HG03575 (cell line): Measurements from ENCODE around the gene TFIP11.

Experiments
- ATAC-seq: cut with Tn5 transposase; IDR thresholded peaks from one replicate; pipeline ENCODE4 v1.9.1; 2021; ENCODE audit not compliant: unreplicated experiment, insufficient number of reproducible peaks, low FRiP score; ENCODE audit errors: extremely low read depth

Gene TFIP11

DNA sequence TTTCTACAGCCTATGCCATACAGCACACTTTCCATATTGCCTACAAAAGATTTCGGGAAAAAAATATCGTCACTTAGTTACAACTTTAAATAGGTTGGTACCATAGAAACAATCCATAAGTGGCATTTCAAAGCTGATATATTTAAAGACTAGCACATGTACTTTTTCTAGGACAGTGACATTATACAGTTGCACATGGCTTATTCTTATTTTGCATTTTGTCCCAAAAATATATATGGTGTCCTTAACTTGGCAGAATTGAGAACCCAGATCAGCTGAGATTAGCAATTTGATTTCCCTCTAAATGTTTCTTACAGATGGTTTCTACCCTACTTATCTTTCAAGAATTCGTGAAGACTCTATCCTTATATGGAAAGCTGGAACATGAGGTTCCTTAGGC is 3.7 kb upstream of the TFIP11 start:
- no peak for ATAC-seq

DNA sequence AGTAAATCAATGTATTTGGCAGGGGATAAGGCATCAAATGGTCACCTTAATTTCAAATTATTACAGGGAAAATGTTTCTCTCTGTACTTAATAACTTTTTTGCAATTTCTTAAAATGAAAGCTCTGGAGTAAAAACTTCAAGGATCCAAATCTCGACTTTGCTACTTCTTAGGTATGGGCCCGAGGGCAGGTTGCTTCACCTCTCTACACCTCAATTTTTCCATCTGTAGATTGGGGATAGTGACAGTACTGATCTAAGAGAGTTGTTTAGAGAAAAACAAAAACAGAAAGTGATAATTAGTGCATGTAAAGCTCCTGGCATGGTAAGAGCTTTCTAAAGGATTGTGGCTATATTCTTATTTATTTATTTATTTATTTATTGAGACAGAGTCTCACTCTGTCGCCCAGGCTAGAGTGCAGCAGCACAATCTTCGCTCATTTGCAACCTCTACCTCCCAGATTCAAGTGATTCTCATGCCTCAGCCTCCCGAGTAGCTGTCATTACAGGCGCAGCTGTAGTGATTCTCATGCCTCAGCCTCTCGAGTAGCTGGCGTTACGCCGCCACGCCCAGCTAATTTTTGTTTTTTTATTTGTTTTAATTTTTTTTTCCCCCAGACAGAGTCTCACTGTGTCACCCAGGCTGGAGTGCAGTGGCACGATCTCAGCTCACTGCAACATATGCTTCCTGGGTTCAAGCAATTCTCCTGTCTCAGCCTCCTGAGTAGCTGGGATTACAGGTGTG is 2.3 kb upstream of the TFIP11 start:
- no peak for ATAC-seq

DNA sequence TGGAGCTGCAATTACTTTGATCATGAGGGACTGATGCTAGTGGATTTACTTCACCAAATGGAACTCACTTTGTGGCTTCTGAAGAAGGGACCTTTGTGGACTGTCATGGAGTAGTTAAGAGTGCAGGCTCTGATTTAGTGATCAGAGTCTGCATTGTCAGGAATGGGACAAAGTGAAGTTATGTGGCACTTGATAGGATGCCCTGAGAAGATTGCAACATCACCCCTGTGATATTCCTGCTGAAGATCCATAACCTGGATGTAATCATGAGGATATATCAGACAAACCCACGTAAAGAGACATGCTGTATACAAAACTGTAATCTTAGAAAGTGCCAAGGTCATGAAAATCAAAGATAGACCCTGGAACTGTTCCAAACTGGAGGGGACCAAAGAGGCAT is 1.6 kb upstream of the TFIP11 start:
- ATAC-seq: no peak

DNA sequence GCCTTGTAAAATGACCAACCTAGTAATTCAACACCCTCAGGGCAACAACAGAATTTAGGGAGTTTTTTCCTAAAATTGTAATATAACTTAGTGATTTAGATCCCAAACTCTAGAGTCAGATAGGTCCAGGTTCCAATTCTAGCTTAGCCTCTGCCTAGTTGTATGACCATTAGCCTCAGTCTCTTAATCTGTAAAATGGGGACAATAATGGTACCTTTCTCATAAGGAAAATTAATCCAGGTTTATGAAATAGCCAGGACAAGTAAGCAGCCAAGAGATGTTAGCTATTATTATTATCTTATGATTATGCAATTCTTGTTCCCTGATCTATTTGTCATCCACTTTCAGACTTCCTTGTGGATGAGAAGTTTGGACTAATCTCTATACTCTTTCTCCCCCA is 4.1 kb downstream of the TFIP11 start:
- ATAC-seq: no peak

DNA sequence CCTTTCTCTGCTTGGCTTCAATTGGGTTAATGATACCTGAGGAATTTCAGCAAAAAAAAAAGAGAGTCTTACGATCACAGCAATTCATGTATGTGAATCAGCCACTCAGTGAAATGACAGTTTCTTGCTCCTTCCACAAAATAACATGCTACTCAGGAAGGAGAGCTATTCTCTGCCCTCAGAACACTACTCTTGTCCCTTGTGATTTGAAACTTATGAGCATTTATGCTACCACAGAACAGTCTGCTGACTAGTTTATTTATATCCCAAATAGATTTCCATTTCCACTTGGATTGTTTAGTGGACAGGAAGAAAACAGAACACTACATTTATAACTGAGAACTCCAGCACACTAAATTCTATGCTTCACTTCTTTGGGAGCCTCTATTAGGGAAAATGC is 8.5 kb downstream of the TFIP11 start:
- no peak for ATAC-seq

DNA sequence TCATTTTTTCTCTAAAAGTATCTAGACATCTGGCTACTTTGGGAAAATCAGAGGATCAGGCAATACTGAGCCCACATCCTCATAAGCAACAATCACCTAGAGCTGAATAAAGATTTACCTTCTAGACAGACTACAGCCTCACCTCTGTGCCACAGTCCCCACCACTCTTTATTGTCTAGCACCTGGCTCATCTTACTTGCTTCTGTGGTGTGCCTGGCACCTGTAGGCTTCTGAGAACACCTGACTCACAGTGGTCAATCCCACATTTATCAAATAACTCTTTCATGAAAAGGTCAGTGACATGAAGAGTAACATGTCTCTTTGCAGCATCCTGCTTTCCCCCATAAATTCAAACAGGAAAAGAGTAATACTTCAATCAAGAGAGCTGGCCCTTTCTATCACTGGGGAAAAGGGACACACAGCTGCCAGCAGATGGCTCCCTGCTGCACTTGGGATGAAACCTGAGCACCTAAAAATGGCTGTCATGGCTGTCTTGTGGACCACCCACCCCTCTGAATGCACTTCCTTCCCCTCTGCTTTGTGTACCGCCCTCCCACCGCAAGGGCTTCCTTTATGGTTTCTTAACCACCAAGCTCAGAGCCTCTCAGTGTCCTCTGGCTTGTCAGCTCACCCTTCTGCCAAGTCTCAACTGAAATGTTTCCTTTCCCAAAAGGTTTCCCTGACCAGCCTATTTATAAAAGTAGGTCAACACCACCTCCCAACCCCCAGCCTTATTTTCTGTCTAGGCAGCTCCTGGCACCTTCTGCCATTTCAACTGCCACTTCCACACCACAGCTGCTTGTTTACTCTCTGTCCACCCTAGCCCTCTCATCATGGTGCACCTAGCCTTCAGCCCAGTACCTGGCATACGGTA is 9.3 kb downstream of the TFIP11 start:
- no peak for ATAC-seq

DNA sequence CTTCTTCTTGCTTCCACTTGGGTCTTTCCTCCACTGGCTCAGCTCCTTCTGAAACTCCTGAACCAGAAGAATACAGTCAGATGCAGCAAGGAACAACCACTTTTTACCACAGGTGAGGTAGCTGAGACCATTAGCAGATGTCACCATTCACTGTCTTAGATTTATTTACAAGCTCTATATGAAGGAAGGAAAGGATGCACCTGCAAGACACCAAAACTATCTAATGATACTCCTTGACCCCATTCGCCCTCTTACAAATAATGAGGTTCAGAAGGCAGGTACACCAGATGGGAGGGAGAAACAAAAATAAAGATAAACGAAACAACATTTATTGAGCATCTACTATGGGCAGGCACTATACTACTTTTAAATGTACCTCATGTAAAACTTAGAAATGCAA is 10.3 kb downstream of the TFIP11 start:
- ATAC-seq: no peak

DNA sequence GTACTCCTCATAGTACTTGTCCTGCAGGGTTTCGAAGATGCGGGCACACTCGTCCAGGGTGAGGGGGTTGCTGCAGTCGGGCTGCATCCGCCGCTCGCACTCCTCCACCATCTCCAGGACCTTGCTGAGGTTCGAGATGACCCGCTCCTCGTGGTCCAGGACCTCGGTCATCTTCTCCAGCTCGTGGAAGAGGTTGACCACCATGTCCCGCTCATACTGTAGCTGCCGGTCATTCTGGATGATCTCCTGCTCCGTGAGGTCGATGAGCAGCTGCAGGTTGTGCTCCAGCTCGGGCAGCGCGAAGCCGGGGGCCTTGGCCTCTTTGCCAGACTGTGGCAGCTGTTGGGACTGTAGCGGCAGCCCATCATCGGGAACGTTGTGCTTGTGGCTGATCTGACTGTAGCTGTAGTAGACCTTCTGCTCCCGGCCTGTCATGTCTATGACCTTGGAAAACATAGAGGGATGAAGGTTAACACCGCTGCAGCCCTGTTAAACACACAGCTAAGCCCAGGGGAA is 13.0 kb downstream of the TFIP11 start:
- ATAC-seq: no peak

DNA sequence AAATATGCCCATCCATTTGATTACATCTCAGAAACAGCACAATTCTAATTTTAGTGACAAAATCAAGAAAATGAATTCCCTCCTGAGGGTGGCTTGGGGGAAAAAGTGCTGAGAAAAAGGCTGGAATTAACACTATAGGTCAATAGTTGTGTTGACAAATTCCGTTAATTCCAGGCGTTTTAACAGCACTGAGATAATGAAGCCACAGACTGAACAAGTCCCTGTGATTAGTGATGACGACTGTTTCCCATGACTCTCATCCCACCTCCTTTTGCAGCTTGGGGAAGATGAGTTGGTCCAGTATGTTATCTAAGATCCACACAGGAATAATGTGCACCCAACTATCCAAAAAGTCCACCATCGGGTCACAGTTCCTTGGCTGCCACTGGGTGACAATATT is 15.8 kb downstream of the TFIP11 start:
- no peak for ATAC-seq

DNA sequence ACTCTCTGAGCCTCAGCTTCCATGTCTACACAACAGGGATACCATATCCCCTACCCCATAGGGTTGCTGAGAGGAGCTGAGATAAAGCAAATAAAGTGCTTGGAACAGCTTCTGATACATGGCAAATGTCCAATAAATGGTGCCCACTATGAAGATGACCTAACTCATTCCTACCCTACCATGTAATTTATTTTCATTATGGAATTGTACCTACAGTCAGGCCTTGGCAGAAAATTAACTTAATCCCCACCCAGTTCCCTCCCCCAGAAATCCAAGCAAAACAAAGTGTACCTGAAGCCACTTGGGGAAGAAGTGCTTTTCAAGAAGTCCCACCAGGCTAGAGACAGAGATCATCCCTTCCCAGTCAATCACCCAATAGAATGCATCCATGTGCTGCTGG is 17.8 kb downstream of the TFIP11 start:
- ATAC-seq: no peak

DNA sequence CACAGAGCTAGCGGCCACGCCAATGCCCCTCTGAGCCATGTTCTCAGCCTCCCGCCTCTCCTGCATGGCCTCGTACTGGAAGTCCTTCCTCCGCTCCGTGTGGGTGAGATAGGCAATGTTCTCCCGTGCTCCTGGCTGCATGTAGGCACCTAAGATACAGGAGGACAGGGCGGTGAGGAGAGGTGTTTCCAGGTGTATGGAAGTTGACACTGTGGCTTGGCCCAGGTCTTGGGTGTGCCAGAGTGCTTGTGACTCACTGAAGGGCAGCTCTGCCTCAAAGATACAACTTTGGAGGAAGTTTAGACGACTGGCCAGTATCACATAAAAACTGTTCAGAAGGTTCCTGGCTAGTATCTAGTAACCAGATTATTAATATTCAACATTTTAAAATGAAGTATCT is 20.1 kb downstream of the TFIP11 start:
- ATAC-seq: no peak

DNA sequence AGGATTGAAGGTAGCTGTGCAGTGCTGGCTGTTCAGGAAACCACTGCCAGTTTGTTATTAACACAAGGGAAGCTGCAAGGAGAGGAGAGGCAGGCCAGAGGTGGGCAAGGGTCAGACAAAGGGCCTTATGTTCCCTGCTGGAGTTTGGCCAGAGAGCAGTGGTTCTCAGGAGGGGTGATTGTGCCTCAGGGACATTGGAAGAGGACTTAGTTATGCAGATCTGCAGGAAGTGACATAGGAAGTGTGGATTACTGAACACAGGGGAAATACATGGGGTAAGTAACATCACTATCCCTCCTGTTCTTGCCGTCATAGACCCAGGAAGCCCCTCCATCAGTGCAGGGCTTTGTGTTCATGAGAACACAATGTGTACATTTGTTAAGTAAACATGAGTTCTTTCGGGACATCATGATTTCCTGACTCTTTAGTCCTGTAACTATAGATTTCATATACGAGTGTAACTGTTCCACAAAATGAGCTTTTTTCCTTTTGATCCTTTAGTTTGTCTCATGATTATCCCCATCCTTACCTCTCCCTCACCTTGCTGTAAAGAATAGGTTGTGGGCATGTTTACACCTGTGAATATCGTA is 22.7 kb downstream of the TFIP11 start:
- no peak for ATAC-seq

DNA sequence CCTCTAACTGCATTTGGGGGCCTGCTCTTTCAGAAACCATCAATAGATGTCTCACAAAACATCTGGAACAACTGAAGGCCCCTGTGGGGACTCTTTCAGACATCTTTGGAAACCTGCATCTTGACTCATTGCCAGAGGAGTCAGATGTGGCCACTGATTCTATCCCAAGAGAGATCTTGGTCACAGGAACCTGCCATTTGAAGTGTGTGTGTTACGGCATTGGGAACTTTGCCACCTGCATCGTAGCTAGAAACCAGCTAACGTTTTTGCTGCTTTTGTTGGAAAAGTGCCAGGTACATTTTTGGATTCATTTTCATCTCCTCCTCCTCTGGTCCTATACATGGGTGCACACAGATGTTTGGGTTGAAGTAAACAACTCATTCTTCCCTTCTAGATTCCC is 24.3 kb downstream of the TFIP11 start:
- ATAC-seq: no peak

DNA sequence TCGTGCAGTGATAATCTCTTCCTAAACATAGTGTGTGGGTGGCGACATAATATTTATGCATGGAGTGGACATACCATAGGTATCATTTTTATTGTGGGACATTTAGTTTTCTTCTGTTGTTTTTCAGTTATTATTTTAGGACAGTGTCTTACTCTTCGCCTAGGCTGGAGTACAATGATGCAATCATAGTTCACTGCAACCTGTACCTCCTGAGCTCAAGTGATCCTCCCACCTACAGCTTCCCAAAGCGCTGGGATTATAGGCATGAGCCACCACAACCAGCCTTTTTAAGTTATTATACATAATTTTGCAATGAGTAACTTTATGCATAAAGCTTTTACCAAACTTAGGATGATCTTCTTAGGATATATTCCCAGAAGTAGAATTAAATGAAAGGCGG is 25.9 kb downstream of the TFIP11 start:
- ATAC-seq: no peak

DNA sequence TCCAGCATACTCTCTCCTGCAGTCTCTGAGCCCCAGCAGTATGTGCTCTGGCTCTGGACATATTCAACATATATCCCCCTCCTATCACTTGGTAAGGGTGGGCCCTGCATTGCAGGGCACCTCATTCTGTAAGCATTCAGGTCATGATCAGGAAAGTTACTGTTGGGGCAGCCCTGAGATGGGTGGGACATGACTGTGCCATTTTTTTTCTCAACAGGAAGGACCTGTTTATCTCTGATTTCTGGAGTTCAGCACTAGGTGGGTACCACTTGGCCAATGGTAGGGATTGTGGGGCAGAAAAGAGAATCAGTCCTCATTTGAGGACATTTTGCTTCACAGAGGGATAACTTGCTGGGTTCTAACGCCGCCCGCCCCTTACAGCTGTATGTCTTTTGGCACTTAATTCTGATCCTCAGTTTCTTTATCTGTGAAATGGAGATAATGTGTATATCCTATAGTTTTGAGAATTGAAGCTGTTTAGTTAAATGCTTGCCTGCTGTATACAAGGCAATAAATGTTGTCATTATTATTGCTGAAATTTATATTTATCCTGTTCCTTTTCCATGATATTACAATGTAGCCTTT is 26.4 kb downstream of the TFIP11 start:
- no peak for ATAC-seq

DNA sequence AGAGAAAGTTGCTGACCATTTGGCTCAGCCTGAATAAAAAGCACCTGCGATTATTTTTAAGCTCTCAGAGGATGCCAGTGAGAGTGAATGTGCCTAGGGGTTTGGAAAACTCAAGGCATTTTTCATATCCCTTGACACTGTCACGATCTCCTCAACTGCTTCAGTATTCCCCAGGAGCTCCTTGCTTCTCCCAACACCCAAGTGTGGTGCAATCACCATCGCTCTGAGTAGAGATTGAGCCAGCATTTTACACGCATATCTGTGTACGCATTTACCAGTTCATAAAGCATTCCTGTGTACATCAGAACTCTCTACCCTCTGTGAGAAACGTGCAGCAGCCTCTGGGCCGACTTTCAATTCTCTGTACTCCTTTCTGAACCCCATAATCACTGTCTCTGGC is 27.3 kb downstream of the TFIP11 start:
- ATAC-seq: no peak

DNA sequence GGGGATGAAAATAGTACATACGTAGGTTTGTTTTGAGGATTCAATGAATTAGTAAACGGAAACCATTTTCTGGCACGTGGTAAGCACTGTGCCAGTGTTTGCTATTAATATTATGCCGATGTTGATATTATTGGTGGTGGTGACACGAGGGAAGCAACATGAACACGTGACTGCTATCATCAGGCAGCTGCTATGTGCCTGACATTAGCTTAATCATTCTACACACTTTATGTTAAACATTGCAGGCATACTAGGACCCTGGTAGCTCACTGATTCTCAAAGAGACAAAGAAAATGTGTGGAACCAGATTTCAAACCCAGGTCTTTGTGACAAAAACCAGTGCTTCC is 27.9 kb downstream of the TFIP11 start:
- no peak for ATAC-seq

DNA sequence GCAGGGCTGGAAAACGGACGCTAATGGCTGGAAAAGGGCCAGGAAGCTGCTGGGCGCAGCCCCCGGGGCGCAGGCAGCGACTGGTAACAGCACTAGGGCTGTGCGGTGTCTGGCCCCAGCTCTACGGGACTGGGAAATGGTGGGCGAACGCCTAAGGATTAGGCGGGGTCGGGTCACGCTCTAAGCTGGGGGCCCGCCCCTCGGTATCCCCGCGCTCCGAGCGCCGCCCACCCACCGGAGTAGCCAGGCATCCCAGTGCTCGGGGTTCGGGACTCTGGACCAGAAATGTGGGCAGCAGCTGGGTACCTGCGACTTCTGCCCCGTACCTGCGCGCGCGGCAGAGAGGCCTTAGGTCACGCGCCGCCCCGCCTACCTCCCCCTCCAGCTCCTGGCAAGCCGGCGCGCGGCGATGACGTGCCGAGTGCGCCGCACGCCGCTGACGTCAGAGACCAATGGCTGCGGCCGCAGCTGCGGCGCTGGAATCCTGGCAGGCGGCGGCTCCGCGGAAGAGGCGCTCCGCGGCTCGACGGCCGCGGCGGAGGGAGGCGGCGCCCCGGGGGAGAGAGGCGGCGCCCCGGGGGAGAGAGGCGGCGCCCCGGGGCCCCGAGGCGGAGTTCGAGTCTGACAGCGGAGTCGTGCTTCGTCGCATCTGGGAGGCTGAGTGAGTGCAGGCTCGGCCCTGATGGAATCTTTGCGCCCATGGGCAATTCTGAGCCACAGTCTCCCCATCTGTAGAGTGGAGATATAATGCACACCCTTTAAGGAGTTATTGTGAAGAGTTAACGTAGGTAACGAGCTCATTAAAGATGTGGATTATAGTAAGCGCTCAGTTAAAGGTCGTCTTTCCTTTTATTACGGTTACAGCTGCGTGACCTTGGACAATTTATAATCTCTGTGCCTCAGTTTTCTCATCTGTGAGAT is 28.6 kb downstream of the TFIP11 start, which contains the start of the genes HPS4 and SRRD:
Gene HPS4, minus strand, starts transcription at position 345 of the 921 bp plus-strand sequence. CDS start 2,021 bp downstream, outside the sequence.
Gene SRRD, plus strand, starts transcription at position 439 of the 921 bp plus-strand sequence. Its CDS starts 14 bp downstream, at position 453.
- no peak for ATAC-seq
